ENCODE results near the gene ST8SIA3. TPM values are rescaled to one million over a fixed set of nuclear protein-coding genes. Genes with fewer than 3 reads are reported as not detected.

The ST8SIA3 gene, protein sequence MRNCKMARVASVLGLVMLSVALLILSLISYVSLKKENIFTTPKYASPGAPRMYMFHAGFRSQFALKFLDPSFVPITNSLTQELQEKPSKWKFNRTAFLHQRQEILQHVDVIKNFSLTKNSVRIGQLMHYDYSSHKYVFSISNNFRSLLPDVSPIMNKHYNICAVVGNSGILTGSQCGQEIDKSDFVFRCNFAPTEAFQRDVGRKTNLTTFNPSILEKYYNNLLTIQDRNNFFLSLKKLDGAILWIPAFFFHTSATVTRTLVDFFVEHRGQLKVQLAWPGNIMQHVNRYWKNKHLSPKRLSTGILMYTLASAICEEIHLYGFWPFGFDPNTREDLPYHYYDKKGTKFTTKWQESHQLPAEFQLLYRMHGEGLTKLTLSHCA
- total RNA-seq, result not detected in 2 replicates

DNA sequence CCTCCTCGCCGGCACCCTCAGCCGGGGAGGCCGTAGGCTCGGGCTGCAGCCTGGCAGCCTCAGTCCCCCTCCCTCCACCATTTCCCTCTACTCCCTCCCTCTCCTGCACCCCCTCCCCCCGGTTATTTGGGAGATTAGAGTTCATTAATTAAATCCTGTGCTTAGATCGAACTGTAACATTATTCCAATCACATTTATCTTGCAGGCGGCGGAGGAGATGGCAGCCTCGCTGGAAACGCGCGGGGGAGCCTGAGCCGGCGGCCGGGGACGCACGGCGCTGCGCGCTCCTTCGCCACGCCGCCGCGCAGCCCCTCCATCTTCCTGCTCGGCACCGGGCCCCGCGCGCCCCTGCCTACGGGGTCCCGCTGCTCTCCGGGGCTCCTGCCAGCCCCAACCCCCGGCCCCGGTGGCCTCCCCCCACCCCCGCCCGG lies at the start of gene ST8SIA3:
ST8SIA3 (plus strand) TSS at position 287 of the 431 bp plus-strand sequence. CDS start 290 bp downstream, outside the sequence.

Other genes with a start within 250 kb of the ST8SIA3 start
- gene BOD1L2, start 205.5 kb upstream of the ST8SIA3 start, total RNA-seq, result not detected in 2 replicates
- gene ONECUT2, start 82.8 kb downstream of the ST8SIA3 start, total RNA-seq, result not detected in 2 replicates
- 23.4 and 59.4 TPM in 2 replicates for gene FECH, start 234.1 kb downstream of the ST8SIA3 start, total RNA-seq